VCaP (cell line): ENCODE data around the gene FRMD6.

ENCODE experiments used
- H3K27ac ChIP-seq: fragments of 450-650 bp; 2 replicates; pipeline ENCODE4 v1.5.1; 2017
- TF ChIP-seq, protein P1 (sequence below): fragments of 450-650 bp; conservative IDR thresholded peaks from 2 replicates; pipeline ENCODE4 v1.5.1; 2017; ENCODE audit warnings: mild to moderate bottlenecking, moderate library complexity

Gene FRMD6

DNA sequence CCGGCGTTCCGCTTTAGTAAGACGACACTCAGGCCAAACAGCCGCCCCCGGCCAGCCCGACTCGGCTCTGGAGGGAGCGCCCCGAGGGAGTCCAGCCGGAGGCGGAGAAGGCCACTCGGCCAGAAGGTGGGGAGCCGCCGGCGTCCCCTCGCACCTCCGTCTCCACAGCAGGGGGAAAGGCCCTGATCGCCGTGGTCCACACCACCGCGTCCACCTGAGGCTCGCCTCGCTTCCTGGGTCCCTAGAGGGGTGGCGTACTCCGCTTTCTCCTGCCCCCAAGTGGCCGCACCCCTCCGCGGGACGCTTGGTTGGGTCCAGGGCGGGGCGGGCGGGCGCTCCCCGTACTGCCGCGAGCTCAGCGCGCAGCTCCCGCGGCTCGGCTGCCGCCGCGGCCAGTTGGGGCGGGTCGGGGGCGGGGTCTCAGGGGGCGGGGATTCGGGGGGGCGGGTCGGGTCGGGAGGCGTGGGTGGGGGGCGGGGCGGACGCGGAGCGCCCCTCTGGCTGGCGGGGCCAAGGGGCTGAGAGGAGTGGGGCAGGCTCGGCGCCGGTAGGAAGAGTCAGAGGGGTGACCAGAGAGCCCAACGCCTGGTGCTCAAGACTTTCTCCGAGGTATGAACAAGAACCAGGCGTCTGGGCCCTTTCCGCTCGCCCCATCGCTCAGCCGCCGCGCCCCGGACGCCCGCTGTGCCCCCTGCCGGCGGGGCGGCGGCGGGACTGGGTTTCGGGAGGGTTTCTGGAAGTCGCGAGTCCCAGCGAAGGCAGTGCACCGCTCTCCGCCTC, at the start of gene FRMD6:
Gene FRMD6 (plus strand): TSS at position 523 of the 780 bp plus-strand sequence. CDS start 37,927 bp downstream, outside the sequence.
- peak within 1 kb of the TSS; percentile 88 for H3K27ac ChIP-seq
- TF ChIP-seq, protein P1, sequence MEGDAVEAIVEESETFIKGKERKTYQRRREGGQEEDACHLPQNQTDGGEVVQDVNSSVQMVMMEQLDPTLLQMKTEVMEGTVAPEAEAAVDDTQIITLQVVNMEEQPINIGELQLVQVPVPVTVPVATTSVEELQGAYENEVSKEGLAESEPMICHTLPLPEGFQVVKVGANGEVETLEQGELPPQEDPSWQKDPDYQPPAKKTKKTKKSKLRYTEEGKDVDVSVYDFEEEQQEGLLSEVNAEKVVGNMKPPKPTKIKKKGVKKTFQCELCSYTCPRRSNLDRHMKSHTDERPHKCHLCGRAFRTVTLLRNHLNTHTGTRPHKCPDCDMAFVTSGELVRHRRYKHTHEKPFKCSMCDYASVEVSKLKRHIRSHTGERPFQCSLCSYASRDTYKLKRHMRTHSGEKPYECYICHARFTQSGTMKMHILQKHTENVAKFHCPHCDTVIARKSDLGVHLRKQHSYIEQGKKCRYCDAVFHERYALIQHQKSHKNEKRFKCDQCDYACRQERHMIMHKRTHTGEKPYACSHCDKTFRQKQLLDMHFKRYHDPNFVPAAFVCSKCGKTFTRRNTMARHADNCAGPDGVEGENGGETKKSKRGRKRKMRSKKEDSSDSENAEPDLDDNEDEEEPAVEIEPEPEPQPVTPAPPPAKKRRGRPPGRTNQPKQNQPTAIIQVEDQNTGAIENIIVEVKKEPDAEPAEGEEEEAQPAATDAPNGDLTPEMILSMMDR = peak; percentile 85

DNA sequence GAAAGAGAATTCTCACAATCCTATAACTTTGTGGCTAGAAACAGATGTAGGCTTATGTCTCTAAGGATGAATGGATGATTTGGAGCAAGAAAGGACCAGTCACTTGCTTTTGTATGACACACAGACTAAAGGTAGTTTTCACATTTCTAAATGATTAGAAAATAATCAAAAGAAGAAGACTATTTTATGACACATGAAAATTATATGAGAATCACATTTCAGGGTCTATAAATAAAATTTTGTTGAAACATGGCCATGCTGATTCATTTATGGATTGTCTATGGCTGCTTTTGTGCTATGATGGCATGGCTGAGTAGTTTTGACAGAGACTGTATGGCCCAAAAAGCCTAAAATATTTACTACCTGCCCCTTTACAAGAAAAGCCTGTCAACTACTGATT, 49.4 kb upstream of the FRMD6 start:
- H3K27ac ChIP-seq = no peak overlapping the region
- TF ChIP-seq, protein P1 = no peak

DNA sequence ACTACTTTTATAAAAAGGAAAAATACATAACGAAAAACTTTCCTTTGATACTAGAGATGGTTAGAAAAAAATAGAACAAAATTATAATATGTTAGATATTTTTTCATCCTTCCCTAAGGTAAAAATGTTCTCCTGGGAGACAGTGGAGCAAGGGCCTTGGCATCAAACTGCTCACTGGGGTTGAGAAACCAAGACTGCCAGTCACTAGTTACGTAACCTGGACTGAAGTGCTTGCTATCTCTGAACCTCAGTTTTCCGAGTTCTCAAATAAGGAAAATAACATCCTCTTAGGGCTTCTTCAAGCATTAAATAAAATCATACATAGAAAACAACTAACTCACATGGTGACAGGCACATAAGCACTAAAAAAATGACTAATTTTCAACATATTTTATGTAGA, 48.2 kb upstream of the FRMD6 start:
- no peak overlapping the region for H3K27ac ChIP-seq
- TF ChIP-seq, protein P1 = no peak

DNA sequence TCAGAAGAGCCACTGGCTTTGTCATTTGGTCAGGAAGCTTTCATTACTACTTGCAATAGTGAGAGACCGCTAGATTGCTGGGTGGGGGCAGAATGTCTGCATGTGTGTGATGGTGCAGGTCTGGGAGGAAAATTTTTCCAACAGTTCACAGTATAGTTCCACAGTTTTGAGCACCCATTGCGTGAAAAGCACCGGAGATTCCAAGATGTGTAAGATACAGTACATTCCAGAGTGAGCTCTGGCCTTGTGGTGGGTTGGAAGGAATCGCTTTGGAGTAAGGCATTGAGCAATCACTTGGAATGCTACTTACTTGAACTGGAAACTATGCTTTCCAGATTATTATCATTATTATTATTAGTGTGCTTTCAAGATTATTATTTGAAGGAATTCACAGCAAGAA, 47.6 kb upstream of the FRMD6 start:
- H3K27ac ChIP-seq = no peak overlapping the region
- TF ChIP-seq, protein P1 = no peak

DNA sequence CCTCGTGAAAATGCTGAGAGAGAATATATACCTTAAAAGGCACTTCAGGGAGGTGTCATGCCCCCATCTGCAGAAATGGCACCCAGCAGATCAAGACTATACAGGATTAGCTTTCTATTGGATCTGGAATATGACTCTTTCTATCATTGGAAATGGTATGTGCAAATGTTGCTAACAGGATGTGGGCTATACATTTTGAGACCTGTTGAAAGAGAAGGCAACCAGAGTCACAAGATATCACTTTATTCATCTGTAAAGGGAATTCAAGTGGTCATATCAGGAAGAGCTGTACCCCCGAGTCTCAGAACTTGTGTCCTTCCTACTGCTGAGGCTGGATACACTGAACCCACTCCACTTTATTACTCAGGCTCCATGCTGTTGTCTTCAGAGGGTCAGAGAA, 46.1 kb upstream of the FRMD6 start:
- no peak overlapping the region for H3K27ac ChIP-seq
- TF ChIP-seq, protein P1 = no peak

DNA sequence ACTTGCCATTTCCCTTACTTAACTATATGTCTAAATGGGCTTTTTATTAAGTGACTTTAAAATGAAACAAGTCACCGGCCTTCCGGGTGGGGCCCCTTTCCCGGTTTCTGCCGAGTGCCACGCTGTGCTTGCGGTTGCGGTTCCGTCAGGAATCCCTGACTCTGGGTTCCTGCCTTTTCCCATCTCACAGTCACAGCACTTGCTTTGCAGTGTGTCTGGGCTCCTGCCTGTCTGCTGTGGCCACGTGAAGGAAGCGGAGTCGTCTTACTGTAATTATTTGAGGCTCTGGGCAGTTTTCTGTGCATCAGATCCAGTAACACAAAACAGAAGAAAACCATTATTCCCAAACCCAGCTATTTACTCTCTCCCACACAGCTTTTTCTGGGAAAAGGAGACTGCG, 44.0 kb upstream of the FRMD6 start:
- no peak overlapping the region for H3K27ac ChIP-seq
- TF ChIP-seq, protein P1 = no peak

DNA sequence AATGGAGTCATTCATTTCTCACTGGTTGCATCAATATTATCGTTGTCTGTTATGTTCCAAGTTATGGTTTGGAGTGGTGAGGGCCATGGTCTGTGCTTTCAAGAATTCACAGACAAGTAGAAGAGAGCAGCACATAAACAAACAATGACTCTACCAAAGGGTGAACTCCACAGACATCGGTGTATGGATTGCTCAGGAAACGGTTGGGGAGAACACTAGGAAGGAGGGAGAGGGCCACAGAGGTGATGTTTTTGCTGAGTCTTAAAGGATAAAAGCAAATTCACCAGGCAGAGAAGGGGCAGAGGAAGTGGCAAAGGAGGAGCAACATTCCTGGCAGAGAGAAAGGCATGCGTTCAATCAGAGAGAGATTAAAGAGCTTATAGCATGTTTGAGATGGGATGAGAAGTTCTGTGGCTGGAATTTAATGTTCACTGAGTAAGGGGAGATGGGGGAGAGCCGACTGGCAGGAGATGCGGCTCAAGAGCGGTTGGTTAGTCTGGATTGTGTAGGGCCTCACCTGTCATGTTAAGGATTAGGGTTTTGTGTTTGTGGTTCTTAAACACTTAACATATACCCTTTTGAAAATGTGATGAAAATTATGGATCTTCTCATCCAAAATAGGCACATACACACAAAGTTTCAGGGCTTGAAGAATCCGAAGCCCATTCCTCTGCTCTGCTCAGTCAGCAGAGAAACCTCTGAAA, 42.3 kb upstream of the FRMD6 start:
- H3K27ac ChIP-seq = no peak overlapping the region
- TF ChIP-seq, protein P1 = no peak
